ENCODE results near the gene APOM.

APOM gene

DNA sequence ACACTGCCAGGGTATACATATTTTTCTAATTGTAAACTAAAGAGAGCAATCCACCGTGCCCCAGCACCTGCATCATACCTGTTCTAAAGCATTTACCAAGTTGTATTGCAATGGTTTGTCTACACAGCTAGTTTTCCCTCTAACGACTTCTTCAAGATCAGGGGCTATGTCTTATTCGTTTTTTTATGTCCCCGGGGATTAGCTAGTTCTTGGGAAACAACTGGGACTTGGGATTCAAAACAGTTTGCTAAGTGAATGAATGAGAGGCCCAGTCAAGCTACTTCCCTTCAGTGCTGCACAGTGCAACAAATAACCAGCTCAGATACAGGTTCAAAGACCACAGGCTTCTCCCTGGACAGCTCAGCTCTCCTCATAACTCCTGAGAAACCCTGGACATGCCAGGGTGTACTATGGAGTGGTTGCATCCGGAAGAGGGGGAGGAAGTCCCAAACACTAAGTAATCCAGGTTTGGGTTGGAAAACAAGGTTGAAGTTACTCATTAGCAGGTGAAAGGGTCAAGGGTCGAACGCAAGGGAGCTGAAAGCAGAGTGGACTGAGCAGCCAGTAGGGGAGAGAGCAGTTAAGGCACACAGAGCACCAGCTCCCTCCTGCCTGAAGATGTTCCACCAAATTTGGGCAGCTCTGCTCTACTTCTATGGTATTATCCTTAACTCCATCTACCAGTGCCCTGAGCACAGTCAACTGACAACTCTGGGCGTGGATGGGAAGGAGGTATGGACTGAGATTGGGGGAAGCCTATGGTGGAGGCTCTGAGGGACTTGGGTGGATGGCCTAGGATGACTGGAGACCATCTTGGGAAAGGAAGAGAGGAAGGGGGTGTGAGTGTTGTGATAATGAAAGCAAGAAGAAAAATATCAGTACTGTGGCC is at the start of gene APOM:
APOM (plus strand) TSS at position 546 of the 889 bp plus-strand sequence; CDS start at position 619, 73 bp downstream.
- no peak for FAIRE-seq
- DNase-seq (ENCODE audit: low spot score): no peak

DNA sequence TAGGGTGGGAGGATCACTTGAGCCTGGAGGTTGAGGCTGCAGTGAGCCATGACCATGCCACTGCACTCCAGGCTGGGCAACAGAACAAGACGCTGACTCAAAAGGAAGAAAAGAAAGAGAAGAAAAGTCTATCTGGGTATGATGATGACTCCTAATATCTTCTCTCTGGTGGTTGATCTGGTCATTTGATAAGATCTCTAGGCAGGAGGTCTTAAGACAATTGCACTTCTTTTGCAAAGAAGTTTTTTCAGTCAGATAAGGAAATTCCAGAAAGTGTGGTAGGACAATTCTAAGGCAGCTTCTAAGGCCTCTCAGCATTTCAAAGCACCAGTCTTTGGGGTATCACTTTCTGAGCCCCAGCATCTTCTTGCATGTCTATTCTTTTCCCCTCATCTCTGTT is 48.4 kb upstream of the APOM start:
- FAIRE-seq: no peak

DNA sequence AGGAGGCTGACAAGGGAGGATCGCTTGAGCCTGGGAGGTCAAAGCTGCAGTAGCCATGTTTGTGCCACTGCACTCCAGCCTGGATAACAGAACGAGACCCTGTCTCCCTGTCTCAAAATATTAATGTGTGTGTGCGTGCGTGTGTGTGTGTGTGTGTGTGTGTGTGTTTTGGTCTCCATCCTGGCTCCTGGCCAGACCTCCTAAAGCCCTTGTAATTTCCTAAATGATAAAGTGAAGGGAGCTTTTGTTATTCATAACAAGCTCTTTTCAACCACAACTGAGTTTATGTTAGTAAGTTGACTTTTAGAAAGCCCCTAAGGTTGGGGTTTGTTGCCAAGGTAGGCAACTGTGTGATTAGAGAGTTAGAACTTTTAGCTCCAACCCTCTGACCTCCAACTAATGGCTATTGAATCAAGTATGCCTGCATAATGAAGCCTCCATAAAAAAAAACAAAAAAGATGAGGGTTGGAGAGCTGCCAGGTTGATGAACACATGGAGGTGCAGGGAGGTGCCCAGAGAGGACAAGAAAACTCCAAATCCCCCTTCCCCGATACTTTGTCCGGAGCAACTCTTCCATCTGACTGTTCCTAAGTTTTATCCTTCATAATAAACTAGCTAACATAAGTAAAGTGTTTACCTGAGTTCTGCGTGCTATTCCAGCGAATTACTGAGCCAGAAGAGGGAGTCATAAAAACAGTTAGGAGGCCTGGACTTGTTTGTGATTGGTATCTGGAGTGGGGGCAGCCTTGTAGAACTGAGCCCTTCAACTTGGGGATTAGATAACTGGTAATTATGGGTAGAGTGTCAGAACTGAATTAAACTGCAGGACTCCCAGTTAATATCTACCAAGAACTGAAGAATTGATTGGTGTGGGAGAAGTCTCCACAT is 45.9 kb upstream of the APOM start:
- DNase-seq (ENCODE audit: low spot score) (no peak), FAIRE-seq (no peak)

More for the DNA sequence above, 48.4 kb upstream of the APOM start:
- no peak for DNase-seq (ENCODE audit: low spot score)

- DNase-seq (ENCODE audit: low spot score) (no peak), FAIRE-seq (no peak)
Observed at GRCh38 chr6:31610968-31611367, 44.7 kb upstream of the APOM start.

- DNase-seq (ENCODE audit: low spot score) (no peak), FAIRE-seq (no peak)
Observed at GRCh38 chr6:31614075-31614619, 41.5 kb upstream of the APOM start.

- FAIRE-seq (no peak), DNase-seq (ENCODE audit: low spot score) (no peak)
Observed at GRCh38 chr6:31614684-31615578, 40.8 kb upstream of the APOM start, which contains the start of gene AIF1. AIF1 (plus strand) TSS chr6:31615234; CDS start chr6:31615330, 96 bp downstream.

DNA sequence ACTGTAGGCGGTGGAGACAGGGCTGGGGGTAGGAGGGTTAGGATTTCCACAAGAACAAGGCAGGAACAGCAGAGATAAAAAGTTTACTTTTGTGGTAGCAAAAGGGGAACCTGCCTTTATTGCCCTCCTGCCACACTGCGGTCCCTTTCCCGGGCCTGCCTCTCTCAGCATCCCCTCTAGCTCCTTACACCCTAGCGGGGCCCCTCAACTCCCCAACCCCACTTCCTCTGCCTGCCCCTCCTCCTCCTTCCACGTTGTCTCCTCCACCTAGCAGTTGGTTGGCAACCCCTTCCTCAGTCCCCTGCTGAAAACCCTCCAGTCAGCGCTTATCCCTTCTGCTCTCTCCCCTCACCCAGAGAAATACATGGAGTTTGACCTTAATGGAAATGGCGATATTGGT is 39.9 kb upstream of the APOM start:
- no peak for FAIRE-seq
- DNase-seq (ENCODE audit: low spot score): no peak

DNA sequence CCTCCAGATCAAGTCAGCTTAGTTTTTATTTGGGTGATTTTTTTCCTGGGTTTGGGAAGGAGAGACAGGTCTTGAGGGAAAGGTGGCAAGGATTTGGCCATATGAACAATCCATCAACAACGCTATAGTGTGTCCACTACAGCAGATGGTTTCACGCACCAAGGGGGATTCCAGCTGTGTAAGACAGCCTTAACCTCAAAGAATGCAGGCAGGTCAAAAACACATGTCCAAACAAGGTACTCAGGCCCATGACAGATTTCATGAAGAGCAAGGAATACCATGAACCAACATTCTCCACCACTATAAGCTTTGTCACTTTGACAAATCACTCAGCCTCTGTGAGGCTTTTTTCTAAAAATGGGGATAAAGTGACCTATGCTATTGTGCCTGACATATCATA is 38.7 kb upstream of the APOM start:
- DNase-seq (ENCODE audit: low spot score) (no peak), FAIRE-seq (no peak)

GRCh38 chr6:31619805-31620585 is 35.7 kb upstream of the APOM start:
- FAIRE-seq: peak; percentile 89
- peak; percentile 97 for DNase-seq (ENCODE audit: low spot score)

- DNase-seq (ENCODE audit: low spot score) (peak; percentile 42), FAIRE-seq (no peak)
Observed at GRCh38 chr6:31620586-31621319, 34.9 kb upstream of the APOM start, which contains the start of gene PRRC2A. PRRC2A (plus strand) TSS chr6:31620715; CDS start chr6:31622790, 2,075 bp downstream.

- no peak for DNase-seq (ENCODE audit: low spot score)
- no peak for FAIRE-seq
Observed at GRCh38 chr6:31621320-31621939, 34.3 kb upstream of the APOM start.

GRCh38 chr6:31621991-31622390 is 33.7 kb upstream of the APOM start:
- no peak for FAIRE-seq
- no peak for DNase-seq (ENCODE audit: low spot score)

DNA sequence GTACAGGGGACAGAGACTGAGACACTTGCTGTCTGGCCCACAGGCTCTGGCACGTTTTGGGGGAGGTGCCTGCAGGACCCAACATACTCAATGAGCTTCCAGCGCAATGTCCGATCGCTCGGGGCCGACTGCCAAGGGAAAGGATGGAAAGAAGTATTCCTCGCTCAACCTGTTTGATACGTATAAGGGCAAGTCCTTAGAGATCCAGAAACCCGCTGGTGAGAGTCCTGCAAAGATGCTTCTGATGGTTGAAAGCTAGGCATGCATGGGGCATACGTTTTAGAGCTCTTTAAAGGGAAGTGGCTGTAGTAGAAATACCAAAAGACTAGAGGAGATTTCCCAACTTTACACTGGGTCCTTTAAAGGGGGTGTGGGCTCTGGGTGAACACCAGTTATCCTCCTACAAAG is 33.0 kb upstream of the APOM start:
- FAIRE-seq (no peak), DNase-seq (ENCODE audit: low spot score) (no peak)

DNA sequence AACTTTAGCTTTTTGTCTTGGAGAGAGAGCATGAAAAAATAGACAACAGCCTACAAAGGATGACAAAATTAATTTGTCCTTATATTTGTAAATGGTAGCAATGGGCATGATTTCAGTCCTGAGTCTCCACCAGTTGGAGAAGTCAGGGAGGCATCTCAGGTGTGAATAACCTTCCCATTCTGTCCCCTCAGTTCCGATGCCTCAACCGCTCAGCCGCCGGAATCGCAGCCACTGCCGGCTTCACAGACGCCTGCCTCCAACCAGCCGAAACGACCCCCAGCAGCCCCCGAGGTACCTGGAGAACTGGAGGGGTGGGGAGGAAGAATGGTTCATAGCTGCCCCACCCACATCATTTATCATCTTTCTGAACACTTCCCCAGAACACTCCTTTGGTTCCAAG is 31.6 kb upstream of the APOM start:
- FAIRE-seq: no peak
- DNase-seq (ENCODE audit: low spot score): no peak

- FAIRE-seq (no peak), DNase-seq (ENCODE audit: low spot score) (no peak)
Observed at GRCh38 chr6:31626952-31627351, 28.7 kb upstream of the APOM start.

DNA sequence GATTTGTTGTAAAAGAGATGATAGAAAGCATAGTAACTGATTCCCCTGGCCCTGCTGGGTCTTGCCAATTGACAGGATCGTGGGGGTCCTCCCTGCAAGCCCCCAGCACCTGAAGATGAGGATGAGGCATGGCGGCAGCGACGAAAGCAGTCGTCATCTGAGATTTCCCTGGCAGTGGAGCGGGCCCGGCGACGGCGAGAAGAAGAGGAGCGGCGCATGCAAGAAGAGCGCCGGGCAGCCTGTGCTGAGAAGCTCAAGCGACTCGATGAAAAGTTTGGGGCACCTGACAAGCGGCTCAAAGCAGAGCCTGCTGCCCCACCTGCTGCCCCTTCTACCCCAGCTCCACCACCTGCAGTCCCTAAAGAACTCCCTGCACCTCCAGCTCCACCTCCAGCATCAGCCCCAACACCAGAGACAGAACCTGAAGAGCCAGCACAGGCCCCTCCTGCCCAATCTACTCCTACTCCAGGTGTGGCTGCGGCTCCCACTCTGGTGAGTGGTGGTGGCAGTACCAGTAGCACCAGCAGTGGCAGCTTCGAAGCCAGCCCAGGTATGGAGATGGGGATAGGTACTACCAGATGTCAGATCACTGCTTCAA is 27.9 kb upstream of the APOM start:
- no peak for FAIRE-seq
- DNase-seq (ENCODE audit: low spot score): no peak

DNA sequence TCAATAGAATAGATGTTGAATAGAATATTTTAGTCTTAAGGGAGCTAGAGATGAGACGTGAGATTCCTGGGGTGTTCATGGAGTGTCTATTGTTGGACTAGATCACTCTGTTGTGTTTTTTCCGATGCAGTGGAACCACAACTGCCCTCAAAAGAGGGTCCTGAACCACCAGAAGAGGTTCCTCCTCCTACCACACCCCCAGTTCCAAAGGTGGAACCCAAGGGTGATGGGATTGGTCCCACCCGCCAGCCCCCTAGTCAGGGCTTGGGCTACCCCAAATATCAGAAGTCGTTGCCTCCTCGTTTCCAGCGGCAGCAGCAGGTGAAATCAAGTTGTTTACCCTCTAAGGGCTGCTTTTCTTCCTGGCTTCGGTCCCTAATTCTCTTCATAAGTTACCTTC is 26.7 kb upstream of the APOM start:
- FAIRE-seq (no peak), DNase-seq (ENCODE audit: low spot score) (no peak)

DNA sequence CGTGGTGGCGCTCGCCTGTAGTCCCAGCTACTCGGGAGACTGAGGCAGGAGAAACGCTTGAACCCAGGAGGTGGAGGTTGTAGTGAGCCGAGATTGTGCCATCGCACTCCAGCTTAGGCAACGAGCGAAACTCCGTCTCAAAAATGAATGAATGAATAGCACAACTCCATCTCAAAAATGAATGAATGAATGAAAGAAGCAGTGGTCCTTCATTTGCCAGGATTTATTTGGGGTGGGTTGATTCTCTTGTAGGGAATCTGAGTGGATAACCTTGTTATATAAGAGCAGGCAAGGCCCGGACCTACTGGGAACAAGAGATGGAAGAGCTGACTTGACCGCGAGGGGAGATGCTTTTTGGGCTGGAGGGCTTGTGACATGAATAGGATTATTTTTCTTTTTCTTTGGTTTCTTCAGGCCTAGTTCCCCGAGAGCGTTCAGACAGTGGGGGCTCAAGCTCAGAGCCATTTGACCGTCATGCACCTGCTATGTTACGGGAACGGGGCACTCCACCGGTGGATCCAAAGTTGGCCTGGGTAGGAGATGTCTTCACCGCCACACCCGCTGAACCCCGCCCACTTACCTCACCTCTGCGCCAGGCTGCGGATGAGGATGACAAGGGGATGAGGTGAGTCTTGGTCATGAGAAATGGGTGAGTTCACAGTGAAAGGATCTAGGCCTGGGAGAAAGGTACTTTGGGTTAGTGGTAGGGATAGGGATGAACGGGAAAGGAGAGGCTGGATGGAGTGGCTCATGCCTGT is 25.3 kb upstream of the APOM start:
- no peak for FAIRE-seq

More for the DNA sequence above, 25.3 kb upstream of the APOM start:
- DNase-seq (ENCODE audit: low spot score): no peak

Data from RCC 7860 (cell line).